22Rv1 (cell line): ENCODE measurements around the gene CHAD.

Experiments used
- ZFX ChIP-seq: fragments of 450-650 bp; IDR thresholded peaks from 2 replicates; pipeline ENCODE4 v1.6.1; 2017; ENCODE audit warnings: antibody characterized with exemption, borderline replicate concordance
- TF ChIP-seq, protein P1 (sequence below): fragments of 450-650 bp; IDR thresholded peaks from 2 replicates; pipeline ENCODE4 v1.5.1; 2017; ENCODE audit warnings: mild to moderate bottlenecking

- TF ChIP-seq, protein P1, sequence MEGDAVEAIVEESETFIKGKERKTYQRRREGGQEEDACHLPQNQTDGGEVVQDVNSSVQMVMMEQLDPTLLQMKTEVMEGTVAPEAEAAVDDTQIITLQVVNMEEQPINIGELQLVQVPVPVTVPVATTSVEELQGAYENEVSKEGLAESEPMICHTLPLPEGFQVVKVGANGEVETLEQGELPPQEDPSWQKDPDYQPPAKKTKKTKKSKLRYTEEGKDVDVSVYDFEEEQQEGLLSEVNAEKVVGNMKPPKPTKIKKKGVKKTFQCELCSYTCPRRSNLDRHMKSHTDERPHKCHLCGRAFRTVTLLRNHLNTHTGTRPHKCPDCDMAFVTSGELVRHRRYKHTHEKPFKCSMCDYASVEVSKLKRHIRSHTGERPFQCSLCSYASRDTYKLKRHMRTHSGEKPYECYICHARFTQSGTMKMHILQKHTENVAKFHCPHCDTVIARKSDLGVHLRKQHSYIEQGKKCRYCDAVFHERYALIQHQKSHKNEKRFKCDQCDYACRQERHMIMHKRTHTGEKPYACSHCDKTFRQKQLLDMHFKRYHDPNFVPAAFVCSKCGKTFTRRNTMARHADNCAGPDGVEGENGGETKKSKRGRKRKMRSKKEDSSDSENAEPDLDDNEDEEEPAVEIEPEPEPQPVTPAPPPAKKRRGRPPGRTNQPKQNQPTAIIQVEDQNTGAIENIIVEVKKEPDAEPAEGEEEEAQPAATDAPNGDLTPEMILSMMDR: no peak
- TF ChIP-seq ZFX: no peak
Measured at GRCh38 chr17:50511058-50511457, 42.4 kb upstream of the CHAD start.
